ENCODE measurements around the gene RNF167. TPM values are rescaled to one million over a fixed set of nuclear protein-coding genes. Genes with fewer than 3 reads are reported as not detected.
A peak's percentile ranks its signal among the peaks of the same experiment; 100 is the strongest.

Gene RNF167
- total and polyA plus RNA-seq, 2 of the 13 experiments (the other 11 are each of a cell fraction or from before 2014, with no cell fraction given): 44.1 to 45.4 TPM

- peak; percentile 13 for TF ChIP-seq TEAD3 (CRISPR knock-in tag; optimal IDR thresholded peaks at IDR 0.05; ENCODE audit: borderline replicate concordance)
- TF ChIP-seq ZNF619 (CRISPR knock-in tag; IDR thresholded peaks at IDR 0.05): peak; percentile 41; the same call in 1 of the 2 replicates
- 0 out of 2 replicates have a peak, but pooled peaks have one; percentile 16 for TF ChIP-seq ZNF205 (CRISPR knock-in tag; IDR thresholded peaks at IDR 0.05)
- 0 out of 2 replicates have a peak, but pooled peaks have one; percentile 10 for TF ChIP-seq GFI1 (CRISPR knock-in tag; IDR thresholded peaks at IDR 0.05; ENCODE audit: borderline replicate concordance)
- peak; percentile 68; the same call in 1 of the 2 replicates for TF ChIP-seq ELF4 (CRISPR knock-in tag; IDR thresholded peaks at IDR 0.05; ENCODE audit: borderline replicate concordance)
- TF ChIP-seq ARID2 (CRISPR knock-in tag; IDR thresholded peaks at IDR 0.05; ENCODE audit: borderline replicate concordance): no peak
- TF ChIP-seq ZNF800 (CRISPR knock-in tag; IDR thresholded peaks at IDR 0.05): 0 out of 2 replicates have a peak, but pooled peaks have one; percentile 31
- TF ChIP-seq THAP11 (CRISPR knock-in tag; IDR thresholded peaks at IDR 0.05): peak; percentile 4
- TF ChIP-seq HINFP (CRISPR knock-in tag; IDR thresholded peaks at IDR 0.05; ENCODE audit: low read depth): no peak
- peak; percentile 99 for TF ChIP-seq AGO2 (optimal IDR thresholded peaks at IDR 0.05; ENCODE audit: low read depth, low read length)
- TF ChIP-seq NFATC3 (CRISPR knock-in tag; IDR thresholded peaks at IDR 0.05): no peak
- TF ChIP-seq HOXD1 (CRISPR knock-in tag; IDR thresholded peaks at IDR 0.05): peak; percentile 60; the same call in 1 of the 2 replicates
- peak; percentile 22; the same call in 1 of the 2 replicates for TF ChIP-seq FOXC1 (CRISPR knock-in tag; IDR thresholded peaks at IDR 0.05; ENCODE audit: borderline replicate concordance)
- no peak for TF ChIP-seq ZNF577 (CRISPR knock-in tag; IDR thresholded peaks at IDR 0.05; ENCODE audit: borderline replicate concordance, low read depth)
- TF ChIP-seq ZNF737 (CRISPR knock-in tag; IDR thresholded peaks at IDR 0.05; ENCODE audit: borderline replicate concordance): no peak
- no peak for TF ChIP-seq JARID2 (CRISPR knock-in tag; IDR thresholded peaks at IDR 0.05; ENCODE audit: insufficient replicate concordance)
- no peak for TF ChIP-seq RAD51 (IDR thresholded peaks at IDR 0.05; ENCODE audit: borderline replicate concordance)
- no peak for TF ChIP-seq NFE2L2 (IDR thresholded peaks at IDR 0.05; ENCODE audit: low read length)
- no peak for TF ChIP-seq KLF15 (CRISPR knock-in tag; IDR thresholded peaks at IDR 0.05; ENCODE audit: borderline replicate concordance)
- peak; percentile 45; the same call in 1 of the 2 replicates for TF ChIP-seq GMEB1 (CRISPR knock-in tag; IDR thresholded peaks at IDR 0.05; ENCODE audit: borderline replicate concordance)
- TF ChIP-seq ZNF691 (CRISPR knock-in tag; IDR thresholded peaks at IDR 0.05; ENCODE audit: borderline replicate concordance, low read depth): peak; percentile 75; the same call in 1 of the 2 replicates
- TF ChIP-seq ZNF816 (CRISPR knock-in tag; IDR thresholded peaks at IDR 0.05; ENCODE audit: borderline replicate concordance): no peak
- peak; percentile 24; the same call in 1 of the 2 replicates for TF ChIP-seq ZNF138 (CRISPR knock-in tag; IDR thresholded peaks at IDR 0.05; ENCODE audit: low read depth)
Measured at GRCh38 chr17:4947411-4948165, 7.5 kb downstream of the RNF167 start (continued).

Measured in HepG2 (cell line).